GM21737 (cell line): ENCODE data around the gene RRP9.

ENCODE experiments used
- ATAC-seq: cut with Tn5 transposase; IDR thresholded peaks from one replicate; pipeline ENCODE4 v1.9.1; 2021; ENCODE audit warnings: mild to moderate bottlenecking, moderate library complexity; ENCODE audit not compliant: unreplicated experiment

Gene RRP9

DNA sequence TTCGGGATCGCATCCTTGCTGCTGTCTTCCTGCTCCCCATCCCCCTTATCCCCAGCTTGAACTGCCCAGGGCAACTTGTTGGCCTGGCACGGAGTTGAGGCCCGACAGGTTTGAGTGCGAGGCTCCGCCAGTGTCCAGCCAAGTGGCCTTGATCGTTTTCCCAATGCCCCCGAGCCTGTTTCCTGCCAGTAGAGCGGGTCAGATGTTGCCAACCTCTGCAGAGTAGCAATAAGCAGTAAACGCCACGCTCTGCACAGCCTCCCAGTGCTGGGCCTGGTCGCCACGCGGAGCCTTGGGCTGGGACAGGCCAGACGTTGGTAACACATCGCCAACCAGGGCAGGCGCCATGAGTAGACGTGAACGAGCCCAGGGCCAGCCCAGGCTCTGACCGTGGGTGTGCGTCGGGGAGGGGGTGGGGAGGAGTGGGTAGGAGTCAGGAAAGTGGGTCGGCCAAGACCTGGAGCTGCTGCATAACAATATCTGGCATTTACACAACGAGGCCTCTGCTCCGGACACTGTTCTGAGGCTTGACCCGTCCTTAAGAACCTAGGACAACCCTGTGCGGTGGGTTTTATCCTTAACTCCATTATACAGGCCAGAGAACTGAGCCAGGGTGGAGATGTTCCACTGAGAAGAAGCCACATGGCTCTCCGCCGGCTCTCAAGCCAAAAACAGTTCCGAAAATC lies 32.7 kb upstream of the RRP9 start:
- ATAC-seq: no peak

DNA sequence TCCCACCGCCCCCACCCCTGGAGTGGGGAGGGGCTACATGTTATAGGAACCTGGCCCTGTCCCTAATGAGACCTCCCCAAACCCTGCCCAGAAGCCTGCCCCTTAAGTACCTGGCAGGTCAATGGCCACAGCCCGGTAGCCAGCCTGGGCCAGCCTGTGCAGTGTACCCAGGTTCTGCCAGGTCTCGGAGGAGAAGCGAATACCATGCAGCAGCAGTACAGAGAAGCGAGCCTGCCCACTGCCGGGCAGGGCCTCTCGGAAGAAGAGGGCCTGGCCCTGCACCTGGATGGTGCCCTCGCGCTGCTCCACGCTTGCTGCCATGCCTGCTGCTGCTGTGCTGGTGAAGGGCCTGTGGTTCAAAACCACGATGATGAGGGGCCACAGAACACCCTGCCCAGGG lies 29.6 kb upstream of the RRP9 start:
- no peak for ATAC-seq

DNA sequence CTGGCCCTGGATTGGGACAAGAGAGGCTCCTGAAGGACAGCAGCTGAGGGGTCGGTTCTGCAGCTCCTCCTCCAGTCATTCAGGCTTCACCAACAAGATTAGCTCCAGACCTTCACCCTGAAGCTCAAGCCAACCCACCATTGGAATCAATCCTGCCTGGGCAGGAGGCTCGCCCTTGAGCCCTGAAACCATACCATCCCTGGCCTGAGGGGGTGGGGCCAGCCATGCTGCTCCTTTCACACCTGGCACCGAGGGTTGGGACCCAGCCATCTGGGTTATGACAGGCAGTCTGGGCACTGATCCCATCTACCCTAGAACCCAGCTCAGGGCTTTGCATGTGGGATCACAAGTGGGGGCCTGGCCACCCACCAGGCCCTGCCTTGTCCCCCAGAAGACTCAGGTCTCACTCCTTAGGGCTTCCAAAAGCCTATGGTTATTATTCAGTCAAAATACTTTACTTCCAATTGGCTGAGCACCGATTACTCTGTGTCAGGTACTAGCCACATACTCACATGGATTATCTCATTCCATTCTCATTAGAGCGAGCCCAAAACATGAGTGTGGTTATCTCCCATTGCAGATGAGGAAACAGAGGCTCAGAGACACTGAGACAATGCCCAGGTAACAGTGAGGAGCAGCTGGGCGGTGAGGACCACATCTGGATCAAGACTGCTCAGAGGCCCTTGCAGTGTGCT lies 29.0 kb upstream of the RRP9 start:
- no peak for ATAC-seq

DNA sequence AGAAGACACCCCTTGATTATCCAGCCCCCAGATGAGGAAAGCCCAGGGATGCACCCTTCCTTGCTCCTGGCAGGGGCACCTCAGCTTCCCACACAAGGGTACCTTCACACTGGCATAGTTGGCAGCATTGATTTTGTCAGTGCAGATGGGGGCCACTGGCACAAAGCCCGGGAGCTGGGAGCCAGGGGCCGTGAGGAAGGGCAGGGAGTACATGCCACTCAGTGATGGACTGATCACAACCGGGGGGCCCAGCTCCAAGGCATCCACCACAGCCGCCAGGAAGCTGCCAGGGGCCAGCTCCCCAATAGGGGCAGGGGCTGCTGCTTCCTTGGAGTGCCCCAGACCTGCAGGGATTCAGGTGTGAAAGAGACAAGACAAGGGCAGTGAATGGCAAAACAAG lies 28.1 kb upstream of the RRP9 start:
- ATAC-seq: no peak

DNA sequence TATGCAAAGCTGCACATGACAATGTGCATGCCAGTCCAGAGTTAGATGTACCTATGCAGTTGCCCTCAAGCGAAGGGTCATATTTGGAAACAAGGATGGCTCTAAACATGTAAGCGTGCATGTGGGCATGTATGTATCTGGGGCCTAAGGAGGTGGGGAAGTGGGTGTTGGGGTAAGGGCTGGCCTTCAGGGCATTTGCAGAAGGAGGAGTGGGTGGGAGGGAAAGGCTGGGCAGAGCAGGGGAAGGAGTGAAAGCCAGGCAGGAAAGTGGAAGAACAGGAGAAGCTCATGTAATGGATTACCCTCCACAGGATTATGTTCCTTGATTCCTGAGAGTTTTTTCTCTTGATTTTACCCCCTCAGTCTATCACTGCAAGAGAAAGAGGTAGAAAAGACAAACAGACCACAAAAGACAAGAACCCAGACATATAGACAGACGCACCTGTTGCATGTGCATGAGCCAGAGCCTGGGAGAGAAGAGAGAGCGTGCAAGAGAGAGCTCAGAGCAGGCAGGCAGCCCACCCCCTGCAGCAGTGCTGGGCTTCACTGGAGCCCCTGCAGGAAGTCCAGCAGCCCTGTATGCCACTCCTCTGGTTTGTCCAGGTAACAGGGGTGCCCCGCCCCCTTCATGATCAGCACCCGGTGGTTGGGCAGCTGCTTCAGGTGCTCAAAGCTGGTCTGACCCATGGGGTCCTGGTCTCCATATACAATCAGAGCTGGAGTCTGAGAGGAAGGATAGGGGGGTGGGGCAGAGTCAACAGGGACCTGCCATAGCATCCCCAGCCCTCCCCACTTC lies 27.4 kb upstream of the RRP9 start:
- no peak for ATAC-seq

DNA sequence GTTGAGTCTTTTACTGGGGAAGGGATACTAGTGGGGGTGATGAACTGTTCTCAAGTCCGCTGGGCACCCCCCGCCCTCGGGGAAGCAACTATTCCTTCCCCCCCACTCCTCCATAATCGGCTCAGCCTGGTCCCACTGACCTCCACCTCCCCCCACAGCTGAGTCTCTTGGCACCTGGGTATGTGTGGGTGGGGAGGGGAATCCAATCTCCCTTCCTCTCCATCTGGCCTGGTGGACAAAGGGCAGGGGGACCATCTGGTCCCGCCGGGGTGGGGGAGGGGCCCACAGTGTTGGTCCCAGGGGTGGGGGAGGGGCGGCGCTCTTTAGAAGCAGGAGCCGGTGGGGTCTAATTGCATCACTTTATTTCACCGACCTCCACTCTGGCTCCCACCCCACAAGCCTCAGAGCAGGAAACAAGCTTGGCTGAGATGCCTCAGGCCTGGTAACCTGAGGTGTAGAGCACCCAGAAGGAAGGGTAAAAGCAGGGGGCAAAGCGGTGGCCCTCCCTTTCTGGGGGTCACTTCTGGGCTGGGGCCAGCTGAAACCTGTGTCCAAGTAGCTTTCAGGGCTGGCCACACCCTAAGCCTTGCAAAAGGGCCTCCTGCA lies 26.6 kb upstream of the RRP9 start:
- no peak for ATAC-seq

DNA sequence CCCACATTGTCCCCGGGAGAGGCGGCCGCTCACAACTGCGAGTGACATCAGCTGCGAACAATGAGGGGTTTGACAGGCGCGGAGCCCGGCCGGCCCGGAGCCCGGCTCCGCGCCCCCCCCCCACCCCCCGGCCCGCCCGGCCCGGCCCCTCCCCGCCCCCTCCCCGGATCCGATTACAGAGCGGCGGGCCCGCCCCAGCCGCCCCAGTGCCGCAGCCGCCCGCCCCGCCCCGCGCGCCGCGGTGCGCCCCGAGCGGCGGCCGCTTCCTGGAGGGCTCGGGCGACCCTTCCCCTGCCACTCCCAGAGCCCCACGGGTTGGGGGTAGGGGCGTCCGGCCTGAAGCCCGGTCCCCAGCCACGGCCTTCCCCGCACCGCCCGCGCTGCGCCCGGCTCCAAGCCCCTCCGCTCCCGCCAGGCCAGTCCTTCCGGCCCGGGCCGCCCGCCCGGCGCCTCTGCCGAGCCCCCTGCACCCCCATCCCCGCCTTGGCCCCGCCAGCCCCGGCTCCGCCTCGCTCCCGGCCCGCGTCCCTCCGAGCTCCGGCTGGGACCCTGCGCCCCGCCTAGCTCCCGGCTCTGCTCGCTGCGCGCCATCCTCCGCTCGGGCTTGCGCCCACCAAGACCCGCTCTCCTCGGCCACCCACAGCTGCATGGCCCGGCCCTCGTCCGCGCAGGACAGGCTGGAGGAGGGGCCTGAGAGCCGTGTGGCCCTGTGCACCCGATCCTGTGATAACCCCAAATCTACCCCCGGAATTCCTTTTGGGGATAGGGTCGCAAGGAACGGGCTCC lies 25.9 kb upstream of the RRP9 start, which contains the start of gene PCBP4:
TSS of gene PCBP4 (minus strand) at position 71 of the 786 bp plus-strand sequence. CDS start 6,214 bp downstream, outside the sequence.
- ATAC-seq: peak; percentile 57

DNA sequence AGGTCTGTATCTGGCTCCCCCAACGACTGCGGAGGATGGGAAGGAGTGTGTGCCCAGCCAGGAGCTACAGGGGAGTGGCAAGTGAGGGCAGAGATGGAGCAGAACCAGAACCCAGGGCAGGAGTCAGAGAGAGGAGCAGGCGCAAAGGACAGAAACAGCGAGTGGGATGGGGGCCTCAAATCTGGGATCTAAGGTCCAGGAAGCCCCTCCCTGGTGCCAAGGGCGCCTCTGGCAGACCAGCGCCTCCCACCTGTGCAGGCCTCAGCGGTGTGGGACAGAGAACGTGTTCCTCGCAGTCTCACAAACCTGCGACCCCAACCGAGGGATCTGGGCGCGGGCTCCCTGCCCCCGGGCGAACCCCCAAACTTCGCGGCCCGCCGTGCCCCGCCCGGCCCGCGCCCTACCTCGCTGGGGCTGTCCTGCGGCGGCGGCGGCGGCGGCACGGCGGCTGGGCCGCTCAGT lies 25.2 kb upstream of the RRP9 start:
- peak; percentile 11 for ATAC-seq

DNA sequence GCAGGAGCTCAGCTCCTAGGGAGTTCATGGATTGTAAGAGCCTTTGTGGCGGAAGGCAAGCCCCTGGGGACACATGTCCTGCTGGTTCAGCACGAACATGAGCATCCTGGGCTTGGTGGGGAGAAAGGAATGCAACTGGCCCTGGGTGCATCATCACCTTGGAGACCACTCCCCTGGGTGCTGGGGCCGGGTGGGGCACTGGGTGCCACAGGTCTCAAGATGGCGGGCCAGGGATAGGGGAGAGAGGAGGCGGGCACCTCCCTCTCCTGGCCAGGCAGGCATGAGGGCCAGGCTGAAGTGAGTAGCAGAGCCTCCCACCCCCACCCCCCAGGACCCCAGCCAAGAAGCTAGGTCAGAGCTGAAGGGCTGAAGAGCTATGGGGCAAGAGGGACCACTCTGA lies 24.8 kb upstream of the RRP9 start:
- no peak for ATAC-seq

DNA sequence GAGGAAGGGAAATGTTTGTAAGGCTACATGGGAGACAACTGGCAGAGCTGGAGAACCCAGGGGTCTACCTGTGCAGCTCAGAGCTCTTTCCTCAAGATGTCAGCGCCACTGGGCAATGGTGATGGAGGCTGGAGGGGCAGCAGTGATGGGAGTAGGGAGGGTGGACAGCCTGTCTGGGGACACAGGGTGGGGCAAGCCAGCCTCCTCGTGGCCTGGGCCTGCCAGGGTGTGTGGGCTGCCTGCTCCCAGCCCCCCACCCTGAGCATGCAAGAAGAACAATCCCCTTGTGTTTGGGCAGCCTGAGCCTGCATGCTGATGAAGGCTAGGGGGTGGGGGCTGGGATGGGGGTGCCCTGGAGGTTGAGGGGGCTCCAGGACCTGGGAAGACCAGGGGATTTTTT lies 24.3 kb upstream of the RRP9 start:
- ATAC-seq: no peak

DNA sequence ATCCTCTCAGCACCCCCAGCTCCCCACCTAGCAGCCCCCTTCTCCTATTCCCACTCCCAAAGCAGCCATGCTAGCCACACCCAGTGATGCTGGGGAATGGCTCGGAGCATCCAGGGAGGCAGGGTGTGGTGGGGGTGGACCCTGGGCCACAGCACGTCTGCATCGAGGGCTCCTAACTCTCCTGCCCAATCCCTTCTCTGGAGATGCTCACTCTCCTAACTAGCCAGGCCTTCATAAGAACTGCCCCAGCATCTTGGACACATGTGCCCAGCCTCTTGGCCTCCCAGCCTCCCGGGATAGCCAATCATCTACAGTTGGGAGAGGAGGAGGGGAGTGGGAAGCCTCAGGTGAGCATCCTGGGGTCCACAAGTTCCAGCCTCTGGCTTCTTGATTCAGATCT lies 22.8 kb upstream of the RRP9 start:
- ATAC-seq: no peak

DNA sequence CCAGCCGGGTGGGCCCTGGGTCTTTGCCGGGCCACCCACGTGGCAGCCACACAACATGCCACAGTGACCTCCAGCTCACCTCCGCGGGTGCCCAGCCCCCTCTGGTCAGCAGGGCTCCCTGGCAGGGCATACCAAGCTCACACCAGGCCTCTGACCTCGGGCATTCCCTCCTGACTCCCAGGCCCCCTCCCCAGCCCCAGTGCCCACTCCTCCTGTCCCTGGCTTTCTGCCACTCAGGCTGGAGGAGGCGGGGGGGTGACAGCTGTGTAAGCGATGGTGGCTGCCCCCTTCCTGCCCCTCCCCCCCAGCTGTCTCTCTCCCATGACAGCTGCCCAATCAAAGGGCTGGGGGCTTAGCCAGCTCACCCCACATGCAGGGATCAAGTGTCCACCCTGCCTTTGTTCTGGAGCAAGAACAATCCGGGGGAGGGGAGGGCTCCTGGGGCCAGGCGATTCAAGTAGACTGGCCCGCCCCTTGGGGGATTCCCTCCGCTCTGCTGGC lies 22.3 kb upstream of the RRP9 start:
- ATAC-seq: no peak

DNA sequence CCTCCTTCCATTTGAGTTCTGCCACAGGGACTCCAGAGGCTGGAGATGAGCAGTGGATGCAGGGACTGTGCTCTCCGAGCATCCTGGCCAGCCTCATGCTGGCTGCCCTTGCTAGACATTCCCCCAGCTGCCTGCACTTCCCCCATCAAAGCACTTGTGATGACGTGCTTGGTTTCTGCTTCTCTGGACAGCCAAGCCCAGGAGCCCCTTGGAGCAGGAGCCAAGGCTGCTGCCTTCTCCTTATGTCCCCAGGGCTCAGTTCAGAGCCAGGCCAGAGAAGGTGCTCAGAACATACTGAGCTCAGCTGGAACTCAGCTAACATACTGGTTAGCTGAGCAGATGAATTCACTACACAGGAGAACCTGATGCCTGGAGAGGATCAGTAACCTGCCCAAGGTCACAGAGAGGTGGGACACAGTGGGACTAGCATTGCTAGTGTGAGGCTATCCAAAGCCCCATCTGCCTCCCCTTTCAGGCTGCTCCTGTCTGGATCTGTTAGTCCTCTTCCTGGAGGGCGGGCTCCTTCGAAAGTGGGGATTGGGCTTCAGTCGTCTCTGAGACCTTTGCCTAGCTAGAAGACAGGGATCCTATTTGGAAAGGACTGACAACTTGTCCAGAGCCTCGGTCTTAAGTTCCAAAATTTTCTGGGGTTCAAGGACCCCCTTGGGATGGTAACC lies 21.3 kb upstream of the RRP9 start:
- ATAC-seq: no peak

DNA sequence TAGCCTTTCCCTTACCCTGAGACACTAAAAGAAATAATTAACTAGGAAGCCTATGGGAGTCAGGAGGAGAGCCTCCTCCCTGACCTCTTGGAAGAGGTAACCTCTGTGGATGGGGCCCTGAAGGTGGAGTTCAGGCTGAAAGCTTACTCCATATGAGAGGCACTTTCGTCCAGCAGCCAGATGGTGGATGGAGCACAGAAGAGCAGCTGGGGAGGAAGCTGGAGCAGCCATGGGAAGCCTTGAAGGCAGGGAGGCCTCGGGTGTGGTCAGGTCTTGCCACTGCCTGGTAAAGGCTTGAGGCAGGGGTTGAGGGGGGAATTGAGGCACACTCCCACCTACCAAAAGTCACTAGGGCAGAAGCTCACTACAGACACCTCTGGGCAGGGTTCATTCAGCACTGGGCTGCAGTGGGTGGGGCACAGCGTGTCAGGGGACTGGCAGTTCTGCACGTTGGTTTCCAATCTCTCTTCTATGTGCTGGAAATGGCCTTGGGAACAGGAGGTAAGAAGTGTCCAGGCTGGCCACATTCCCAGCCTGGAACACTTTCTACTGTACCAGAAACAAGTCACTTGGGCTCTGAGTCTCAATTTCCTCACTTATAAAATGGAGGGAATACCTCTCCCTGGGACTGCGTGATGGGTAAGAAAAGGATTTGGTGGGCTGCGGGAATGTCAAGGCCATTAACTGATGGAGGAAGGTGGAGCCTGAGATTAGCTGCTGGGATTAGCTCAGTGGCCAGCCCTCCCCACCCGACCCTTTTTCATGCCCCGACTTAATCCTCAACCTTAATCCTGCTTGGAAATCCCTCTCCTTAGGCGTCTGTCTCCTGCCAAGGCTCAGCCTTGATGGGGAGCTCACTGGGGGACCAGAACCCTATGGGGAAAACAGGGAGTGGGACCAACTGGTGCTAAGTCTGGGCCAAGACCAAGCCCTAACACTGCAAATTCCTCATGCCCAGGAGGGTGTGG lies 20.2 kb upstream of the RRP9 start:
- no peak for ATAC-seq

DNA sequence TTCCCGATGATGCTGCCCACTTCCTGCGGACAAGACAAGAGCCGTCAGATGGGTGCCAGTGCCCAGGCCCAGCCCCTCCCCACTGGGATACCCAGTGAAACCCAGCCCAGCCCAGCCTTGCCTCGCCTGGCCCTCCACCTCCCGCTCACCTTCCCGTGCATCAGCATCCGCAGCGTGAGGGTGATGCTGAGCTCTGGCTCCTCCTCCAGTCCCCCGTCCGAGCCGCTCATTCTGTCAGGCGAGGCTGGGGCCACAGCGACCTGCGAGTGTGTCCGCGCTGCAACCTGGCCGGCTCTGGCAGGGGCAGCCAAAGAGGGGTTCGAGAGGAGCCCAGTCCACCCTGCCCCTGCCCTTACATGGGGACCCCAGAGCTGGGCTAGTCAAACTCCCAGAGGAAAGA lies 19.3 kb upstream of the RRP9 start:
- ATAC-seq: no peak

DNA sequence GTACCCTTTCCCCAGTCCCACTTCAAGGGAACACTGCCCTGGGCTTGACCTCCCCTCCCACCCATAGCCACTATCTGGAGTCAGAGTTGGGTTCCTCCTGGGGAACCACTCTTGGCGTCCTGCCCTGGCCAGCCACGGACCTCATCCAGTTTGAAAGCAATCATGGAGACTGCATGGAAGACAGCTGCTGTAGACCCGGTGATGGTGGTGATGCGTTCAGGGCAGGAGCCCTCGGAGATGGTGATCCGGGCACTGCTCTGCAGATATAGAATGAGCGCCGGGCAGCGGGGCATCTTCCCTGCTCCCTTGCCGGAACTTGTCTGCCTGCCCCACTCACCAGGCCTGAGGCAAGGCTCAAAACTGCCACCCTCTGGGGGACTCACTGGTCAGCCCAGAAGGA lies 18.7 kb upstream of the RRP9 start:
- no peak for ATAC-seq

DNA sequence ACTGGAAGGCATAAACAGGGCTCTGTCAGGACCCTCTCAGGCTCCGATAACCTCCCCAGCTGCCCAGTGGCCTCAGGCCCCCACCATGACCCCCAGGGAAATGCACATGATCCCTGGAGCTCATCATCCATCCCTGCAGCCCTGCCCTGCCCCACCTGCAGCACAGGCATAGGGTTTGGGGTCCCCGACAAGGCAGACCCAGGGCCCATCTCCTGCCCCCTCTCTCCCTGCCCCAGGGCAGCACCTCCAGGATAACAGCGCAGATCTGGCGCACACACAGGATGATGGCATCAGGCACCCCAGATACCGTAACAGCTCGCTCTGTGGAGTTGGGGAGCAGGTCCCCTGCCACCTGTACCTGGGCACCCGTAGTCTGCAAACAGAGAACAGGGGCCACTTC lies 17.9 kb upstream of the RRP9 start:
- ATAC-seq: no peak

DNA sequence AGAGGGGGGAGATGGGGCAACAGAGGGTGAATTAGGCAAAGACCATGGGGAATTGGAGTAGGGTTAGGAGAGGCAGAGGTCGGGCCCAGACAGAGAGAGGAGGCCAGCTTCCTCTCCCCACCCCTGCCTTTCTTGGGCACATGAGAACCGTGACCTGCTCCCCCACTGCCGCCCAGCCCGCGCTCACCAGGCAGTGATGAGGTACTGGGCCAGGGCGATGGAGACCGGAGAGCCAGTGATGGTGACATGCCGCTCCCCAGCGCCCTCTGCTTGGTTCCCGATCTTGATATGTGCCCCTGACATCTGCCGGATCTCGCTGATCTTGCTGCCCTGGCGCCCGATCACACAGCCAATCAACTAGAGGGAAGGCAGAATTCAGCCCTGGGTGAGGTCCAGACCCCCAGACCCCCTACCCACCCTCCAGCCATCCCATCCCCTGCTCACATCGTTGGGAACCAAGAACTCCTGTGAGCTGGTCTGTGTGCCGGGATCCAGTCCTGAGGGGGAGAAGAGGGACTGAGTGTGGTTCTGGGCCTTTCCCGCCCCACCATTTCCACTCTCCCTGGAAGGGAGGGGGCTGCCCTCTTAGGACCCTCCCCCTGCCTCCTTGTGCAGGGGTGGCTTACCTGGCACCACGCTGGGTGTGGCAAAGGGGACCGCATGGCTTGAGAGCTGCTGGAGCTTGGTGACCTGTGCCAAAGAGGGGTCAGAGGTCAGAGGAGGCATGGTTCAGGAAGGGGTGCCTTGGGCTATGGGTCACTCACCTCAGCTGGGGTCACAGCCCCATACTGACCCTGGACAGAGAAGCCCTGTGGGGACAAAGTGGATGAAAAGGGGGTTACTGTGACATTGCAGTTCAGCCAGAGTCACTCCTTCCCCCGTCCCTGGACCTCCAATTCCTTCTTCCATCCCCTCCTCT lies 17.2 kb upstream of the RRP9 start:
- no peak for ATAC-seq
